H9 (cell line): ENCODE results near the gene ALB. TPM values are rescaled to one million over a fixed set of nuclear protein-coding genes. Genes with fewer than 3 reads are reported as not detected.

Source experiments
- DNase-seq: peaks from one replicate; pipeline ENCODE4 v3.0.0-alpha.2; 2017
- H2AFZ ChIP-seq: one replicate; pipeline ENCODE4 v1.6.1; 2013; ENCODE audit warnings: mild to moderate bottlenecking, low read length, control low read depth, moderate library complexity
- H2AK5ac ChIP-seq: 2 replicates; pipeline ENCODE4 v1.6.1; 2013; ENCODE audit warnings: low read length, control low read depth, mixed read lengths; ENCODE audit not compliant: insufficient read length
- H2BK120ac ChIP-seq: one replicate; pipeline ENCODE4 v1.6.1; 2013; ENCODE audit warnings: low read depth, mild to moderate bottlenecking, low read length, control low read depth, inconsistent platforms; ENCODE audit not compliant: poor library complexity, severe bottlenecking
- H2BK12ac ChIP-seq: 2 replicates; pipeline ENCODE4 v1.6.1; 2013; ENCODE audit warnings: low read length, control low read depth, mixed read lengths, low read depth; ENCODE audit not compliant: insufficient read length
- H2BK15ac ChIP-seq: 2 replicates; pipeline ENCODE4 v1.6.1; 2013; ENCODE audit warnings: low read depth, low read length, control low read depth
- H2BK20ac ChIP-seq: one replicate; pipeline ENCODE4 v1.6.1; 2013; ENCODE audit warnings: low read depth, mild to moderate bottlenecking, low read length, control low read depth, inconsistent platforms; ENCODE audit not compliant: poor library complexity, severe bottlenecking
- H2BK5ac ChIP-seq: 2 replicates; pipeline ENCODE4 v1.6.1; 2013; ENCODE audit warnings: low read length, control low read depth, mixed read lengths; ENCODE audit not compliant: insufficient read length
- H3K14ac ChIP-seq: 2 replicates; pipeline ENCODE4 v1.6.1; 2013; ENCODE audit warnings: low read length, control low read depth; ENCODE audit not compliant: insufficient read depth
- H3K18ac ChIP-seq: 2 replicates; pipeline ENCODE4 v1.6.1; 2013; ENCODE audit warnings: low read depth, mild to moderate bottlenecking, mixed read lengths, low read length, control low read depth; ENCODE audit not compliant: insufficient read length
- H3K23ac ChIP-seq: 2 replicates; pipeline ENCODE4 v1.6.1; 2013; ENCODE audit warnings: low read length, control low read depth, mixed read lengths, low read depth; ENCODE audit not compliant: insufficient read length
- H3K23me2 ChIP-seq: 2 replicates; pipeline ENCODE4 v1.6.1; 2013; ENCODE audit warnings: low read depth, mild to moderate bottlenecking, mixed read lengths, low read length, control low read depth; ENCODE audit not compliant: insufficient read length, poor library complexity, severe bottlenecking
- H3K27ac ChIP-seq: 2 replicates; pipeline ENCODE4 v1.5.1; 2013; ENCODE audit warnings: low read length, control low read depth, mixed read lengths, low read depth; ENCODE audit not compliant: insufficient read length
- H3K27me3 ChIP-seq: 2 replicates; pipeline ENCODE4 v1.6.1; 2013; ENCODE audit warnings: low read length, control low read depth, inconsistent platforms; ENCODE audit not compliant: insufficient read depth
- H3K4ac ChIP-seq: 2 replicates; pipeline ENCODE4 v1.6.1; 2013; ENCODE audit warnings: low read depth, mild to moderate bottlenecking, control low read depth, inconsistent platforms, low read length, moderate library complexity
- H3K4me1 ChIP-seq: 2 replicates; pipeline ENCODE4 v1.6.1; 2013; ENCODE audit warnings: low read length, control low read depth, inconsistent platforms; ENCODE audit not compliant: insufficient read depth
- H3K4me2 ChIP-seq: 2 replicates; pipeline ENCODE4 v1.6.1; 2013; ENCODE audit warnings: low read length, control low read depth, mixed read lengths; ENCODE audit not compliant: insufficient read length, insufficient read depth
- H3K56ac ChIP-seq: 2 replicates; pipeline ENCODE4 v1.6.1; 2013; ENCODE audit warnings: low read depth, mild to moderate bottlenecking, mixed read lengths, low read length, control low read depth; ENCODE audit not compliant: insufficient read length
- H3K79me1 ChIP-seq: 2 replicates; pipeline ENCODE4 v1.6.1; 2013; ENCODE audit warnings: low read depth, mild to moderate bottlenecking, moderate library complexity, low read length, control low read depth, inconsistent platforms; ENCODE audit not compliant: insufficient read depth, poor library complexity, severe bottlenecking
- H3K79me2 ChIP-seq: 2 replicates; pipeline ENCODE4 v1.6.1; 2013; ENCODE audit warnings: low read length, control low read depth, inconsistent platforms; ENCODE audit not compliant: insufficient read depth
- H3K9ac ChIP-seq: 2 replicates; pipeline ENCODE4 v1.6.1; 2013; ENCODE audit warnings: low read length, control low read depth, mixed read lengths; ENCODE audit not compliant: insufficient read length; ENCODE audit errors: extremely low read depth
- H3K9me3 ChIP-seq: one replicate; pipeline ENCODE4 v1.6.1; 2013; ENCODE audit warnings: low read depth, low read length, inconsistent platforms; ENCODE audit not compliant: control insufficient read depth
- H3T11ph ChIP-seq: one replicate; pipeline ENCODE4 v1.6.1; 2013; ENCODE audit warnings: mild to moderate bottlenecking, low read length, control low read depth, inconsistent platforms
- H4K20me1 ChIP-seq: one replicate; pipeline ENCODE4 v1.6.1; 2013; ENCODE audit not compliant: control insufficient read depth, insufficient read length, insufficient read depth
- H4K5ac ChIP-seq: 2 replicates; pipeline ENCODE4 v1.6.1; 2013; ENCODE audit warnings: low read depth, mild to moderate bottlenecking, mixed read lengths, low read length, control low read depth; ENCODE audit not compliant: insufficient read length
- H4K8ac ChIP-seq: replicated peaks from 2 replicates; pipeline ENCODE4 v1.6.1; 2013; ENCODE audit warnings: low read length, control low read depth, mixed read lengths, low read depth; ENCODE audit not compliant: insufficient read length
- H4K91ac ChIP-seq: 2 replicates; pipeline ENCODE4 v1.6.1; 2013; ENCODE audit warnings: low read depth, mild to moderate bottlenecking, moderate library complexity, mixed read lengths, low read length, control low read depth; ENCODE audit not compliant: insufficient read length
- H3K27ac Mint-ChIP-seq, 3 experiments: 2 replicates in 2 of 3; 3 replicates in 1 of 3; pipeline ENCODE4 v1.8.0; 2020 to 2021; ENCODE audit warnings: mixed read lengths in 3 of 3, mild to moderate bottlenecking in 1 of 3, moderate library complexity in 1 of 3
- H3K27me3 Mint-ChIP-seq: 2 replicates; pipeline ENCODE4 v1.8.0; 2021; ENCODE audit warnings: low read depth, mild to moderate bottlenecking, moderate library complexity, mixed read lengths
- H3K36me3 Mint-ChIP-seq, 3 experiments: 2 replicates in 2 of 3; 3 replicates in 1 of 3; pipeline ENCODE4 v1.8.0; 2020 to 2021; ENCODE audit warnings: low read depth in 3 of 3, mixed read lengths in 3 of 3; ENCODE audit not compliant: insufficient read depth in 1 of 3
- H3K4me1 Mint-ChIP-seq, 2 experiments: 2 replicates each; pipeline ENCODE4 v1.8.0; 2020; ENCODE audit warnings: mixed read lengths in 2 of 2
- H3K4me3 Mint-ChIP-seq, 2 experiments: 2 replicates in 1 of 2; 3 replicates in 1 of 2; pipeline ENCODE4 v1.8.0; 2020 to 2021; ENCODE audit warnings: mild to moderate bottlenecking in 2 of 2, mixed read lengths in 2 of 2, moderate library complexity in 1 of 2
- H3K9me3 Mint-ChIP-seq, 2 experiments: 2 replicates in 1 of 2; 3 replicates in 1 of 2; pipeline ENCODE4 v1.8.0; 2020; ENCODE audit warnings: mild to moderate bottlenecking in 2 of 2, mixed read lengths in 2 of 2, moderate library complexity in 1 of 2
- WGBS: extraction: QIAGEN DNeasy Blood & Tissue Kit; methylation state at CpG from one replicate; pipeline ENCODE4 v1.1.7; 2013; ENCODE audit warnings: missing lambda C conversion rate, low lambda C conversion rate, mixed read lengths; ENCODE audit not compliant: insufficient read length; ENCODE audit errors: extremely low coverage; 5-methylcytosine and 5-hydroxymethylcytosine counted together
- total RNA-seq: library from RNA; stranded (reverse); gene quantifications from 2 replicates; pipeline ENCODE4 v1.2.1, GENCODE V29; 2021
- TF ChIP-seq, protein P1 (sequence below): fragments of 200-600 bp; sonication (generic); conservative IDR thresholded peaks from 3 replicates; pipeline ENCODE4 v1.8.0; 2021; ENCODE audit warnings: antibody characterized with exemption, mild to moderate bottlenecking

The ALB gene
- total RNA-seq, 1 experiment from 2014 or later = not detected

DNA sequence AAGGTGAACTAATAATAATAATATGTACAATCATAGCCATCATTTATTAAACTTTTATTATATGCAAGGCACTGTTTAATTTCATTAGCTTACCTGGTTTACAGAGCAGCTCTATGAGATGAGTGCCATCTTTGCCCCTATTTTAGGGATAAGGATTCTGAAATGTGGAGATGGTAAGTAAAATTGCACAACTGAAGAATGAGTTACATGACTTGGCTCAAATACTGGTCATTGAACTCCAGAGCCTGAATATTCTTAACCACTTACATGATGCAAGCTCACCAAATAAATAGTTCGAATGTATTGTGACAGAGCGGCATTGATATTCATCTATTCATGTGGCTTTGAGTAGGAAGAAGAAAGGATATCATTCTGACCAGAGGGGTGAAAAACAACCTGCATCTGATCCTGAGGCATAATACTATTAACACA, 11.7 kb downstream of the ALB start:
- Mint-ChIP-seq H3K36me3 (no peaks in the 10 kb centered on the region), H3K9me3 (no peaks in the 10 kb centered on the region), H3K4me3 (no peak overlapping the region), H3K4me1 (peaks cover 3 to 4% of the 10 kb centered on the region in 2 experiments; a peak in 3 of 4 replicates), H3K27ac (no peak overlapping the region), H3K27me3 (no peaks in the 10 kb centered on the region)
- Histone ChIP-seq H4K5ac (no peak overlapping the region), H2BK15ac (no peak overlapping the region), H2AFZ (no peak overlapping the region), H3K79me1 (no peaks in the 10 kb centered on the region), H4K20me1 (no peaks in the 10 kb centered on the region), H3K23me2 (no peaks in the 10 kb centered on the region), H3K23ac (no peak overlapping the region), H3K56ac (no peak overlapping the region), H4K91ac (no peak overlapping the region), H3T11ph (no peak overlapping the region), H2BK120ac (no peak overlapping the region), H2AK5ac (no peak overlapping the region), H4K8ac (no peak overlapping the region), H3K27me3 (no peaks in the 10 kb centered on the region), H3K79me2 (no peaks in the 10 kb centered on the region), H3K27ac (no peak overlapping the region), H3K9me3 (no peaks in the 10 kb centered on the region), H3K4me1 (no peaks in the 10 kb centered on the region), H3K4ac (no peak overlapping the region), H3K9ac (no peak overlapping the region), H3K14ac (no peak overlapping the region), H3K4me2 (no peak overlapping the region), H2BK12ac (no peak overlapping the region), H3K18ac (no peak overlapping the region), H2BK20ac (no peak overlapping the region), H2BK5ac (no peak overlapping the region)
- TF ChIP-seq, protein P1, sequence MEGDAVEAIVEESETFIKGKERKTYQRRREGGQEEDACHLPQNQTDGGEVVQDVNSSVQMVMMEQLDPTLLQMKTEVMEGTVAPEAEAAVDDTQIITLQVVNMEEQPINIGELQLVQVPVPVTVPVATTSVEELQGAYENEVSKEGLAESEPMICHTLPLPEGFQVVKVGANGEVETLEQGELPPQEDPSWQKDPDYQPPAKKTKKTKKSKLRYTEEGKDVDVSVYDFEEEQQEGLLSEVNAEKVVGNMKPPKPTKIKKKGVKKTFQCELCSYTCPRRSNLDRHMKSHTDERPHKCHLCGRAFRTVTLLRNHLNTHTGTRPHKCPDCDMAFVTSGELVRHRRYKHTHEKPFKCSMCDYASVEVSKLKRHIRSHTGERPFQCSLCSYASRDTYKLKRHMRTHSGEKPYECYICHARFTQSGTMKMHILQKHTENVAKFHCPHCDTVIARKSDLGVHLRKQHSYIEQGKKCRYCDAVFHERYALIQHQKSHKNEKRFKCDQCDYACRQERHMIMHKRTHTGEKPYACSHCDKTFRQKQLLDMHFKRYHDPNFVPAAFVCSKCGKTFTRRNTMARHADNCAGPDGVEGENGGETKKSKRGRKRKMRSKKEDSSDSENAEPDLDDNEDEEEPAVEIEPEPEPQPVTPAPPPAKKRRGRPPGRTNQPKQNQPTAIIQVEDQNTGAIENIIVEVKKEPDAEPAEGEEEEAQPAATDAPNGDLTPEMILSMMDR = no peak
- DNase-seq = no peak
- WGBS = no CpG with 5 or more reads among the region's 2 CpGs
